DOHH2 (cell line): ENCODE measurements around the gene FBLN1.

ENCODE experiments used
- CTCF ChIP-seq: fragments of 200-600 bp; sonication (generic); IDR thresholded peaks from one replicate; pipeline ENCODE4 v1.5.1; 2014; ENCODE audit warnings: antibody characterized with exemption, mild to moderate bottlenecking, low read depth, low read length; ENCODE audit not compliant: poor library complexity, severe bottlenecking
- EZH2phosphoT487 ChIP-seq: fragments of 200-600 bp; sonication (generic); IDR thresholded peaks from 2 replicates; pipeline ENCODE4 v1.6.1; 2017; ENCODE audit warnings: borderline replicate concordance, mild to moderate bottlenecking, antibody characterized with exemption, low read length, moderate library complexity, mixed read lengths

GRCh38 chr22:45537734-45538181, 35.1 kb downstream of the FBLN1 start:
- TF ChIP-seq CTCF (no peak), EZH2phosphoT487 (no peak)
